ENCODE data around the gene CRYAA.
"Not testable (repeated sequence)": the region's sequence is repeated elsewhere in the genome, so short reads cannot be mapped to it uniquely, and the experiment has no call there.

The CRYAA gene

GRCh38 chr21:43168708-43169107 lies at the start of gene CRYAA:
Gene CRYAA (plus strand): TSS chr21:43169008. CDS start chr21:43169100, 92 bp downstream.
- DNase-seq, result not testable (repeated sequence)

GRCh38 chr21:43130094-43130493 lies 38.7 kb upstream of the CRYAA start:
- DNase-seq, result not testable (repeated sequence)

GRCh38 chr21:43134520-43134919 lies 34.3 kb upstream of the CRYAA start:
- not testable (repeated sequence) for DNase-seq

GRCh38 chr21:43138944-43139343 lies 29.9 kb upstream of the CRYAA start:
- DNase-seq, result not testable (repeated sequence)

- not testable (repeated sequence) for DNase-seq
Observed at GRCh38 chr21:43141407-43141806, 27.4 kb upstream of the CRYAA start.

GRCh38 chr21:43146637-43147036 lies 22.2 kb upstream of the CRYAA start:
- not testable (repeated sequence) for DNase-seq

- not testable (repeated sequence) for DNase-seq
Observed at GRCh38 chr21:43147999-43148398, 20.8 kb upstream of the CRYAA start.

GRCh38 chr21:43149344-43149743 lies 19.5 kb upstream of the CRYAA start:
- DNase-seq, result not testable (repeated sequence)

GRCh38 chr21:43153601-43154000 lies 15.2 kb upstream of the CRYAA start:
- not testable (repeated sequence) for DNase-seq

- DNase-seq, result not testable (repeated sequence)
Observed at GRCh38 chr21:43159279-43160175, 9.3 kb upstream of the CRYAA start.

- not testable (repeated sequence) for DNase-seq
Observed at GRCh38 chr21:43161826-43162707, 6.7 kb upstream of the CRYAA start.

- DNase-seq, result not testable (repeated sequence)
Observed at GRCh38 chr21:43162708-43163205, 6.1 kb upstream of the CRYAA start.

GRCh38 chr21:43164823-43165222 lies 4.0 kb upstream of the CRYAA start:
- DNase-seq, result not testable (repeated sequence)

- not testable (repeated sequence) for DNase-seq
Observed at GRCh38 chr21:43165734-43166133, 3.1 kb upstream of the CRYAA start.

- not testable (repeated sequence) for DNase-seq
Observed at GRCh38 chr21:43169230-43169886, 550 bp downstream of the CRYAA start.

GRCh38 chr21:43169891-43170290 lies 1.1 kb downstream of the CRYAA start:
- not testable (repeated sequence) for DNase-seq

GRCh38 chr21:43172812-43173211 lies 4.0 kb downstream of the CRYAA start:
- not testable (repeated sequence) for DNase-seq

- not testable (repeated sequence) for DNase-seq
Observed at GRCh38 chr21:43173438-43173837, 4.6 kb downstream of the CRYAA start.

GRCh38 chr21:43173930-43174329 lies 5.1 kb downstream of the CRYAA start:
- DNase-seq, result not testable (repeated sequence)

- not testable (repeated sequence) for DNase-seq
Observed at GRCh38 chr21:43174998-43175397, 6.2 kb downstream of the CRYAA start.

GRCh38 chr21:43176621-43177020 lies 7.8 kb downstream of the CRYAA start:
- DNase-seq, result not testable (repeated sequence)
